HG02938 (cell line): Measurements from ENCODE around the gene DYRK1A.
A peak's percentile ranks its signal among the peaks of the same experiment; 100 is the strongest.

Experiments
- ATAC-seq: cut with Tn5 transposase; IDR thresholded peaks from one replicate; pipeline ENCODE4 v1.9.1; 2021; ENCODE audit warnings: mild to moderate bottlenecking, moderate library complexity; ENCODE audit not compliant: unreplicated experiment

Gene DYRK1A

DNA sequence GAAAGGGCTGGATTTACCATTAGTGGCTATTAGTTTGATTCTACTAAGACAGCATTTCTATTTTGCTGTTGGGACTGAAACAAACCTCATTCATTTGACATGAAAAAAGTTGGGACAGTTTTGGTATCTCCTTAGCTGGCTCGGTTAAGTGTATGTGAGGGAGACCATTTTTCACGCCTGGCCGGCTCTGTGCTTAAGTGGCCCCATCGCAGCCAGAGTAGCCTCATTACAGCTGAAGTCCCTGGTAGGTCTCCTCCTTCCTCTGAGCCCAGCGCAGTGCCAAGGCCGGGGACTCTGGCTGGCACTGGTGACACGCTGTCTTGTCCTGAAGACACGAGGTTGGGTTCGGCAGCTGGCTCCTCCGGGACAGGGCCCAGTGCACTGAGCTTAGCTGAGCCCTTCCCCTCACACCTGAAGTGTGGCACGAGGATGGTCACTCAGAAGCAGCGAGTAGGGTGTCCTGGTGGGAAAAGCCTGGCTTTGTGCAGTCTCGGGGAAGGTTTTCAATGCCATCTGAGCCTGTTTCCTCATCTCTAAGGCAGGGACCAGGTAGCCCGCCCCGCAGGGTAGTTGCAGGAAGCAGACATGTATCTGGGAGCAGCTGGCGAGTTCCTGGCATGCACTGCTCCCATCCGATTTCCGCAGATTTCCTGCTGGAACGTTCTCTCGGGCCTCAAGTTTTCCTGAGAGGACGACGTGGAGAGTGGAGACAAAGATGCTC is 196.5 kb downstream of the DYRK1A start:
- peak; percentile 25 for ATAC-seq

GRCh38 chr21:37563641-37564340 is 197.2 kb downstream of the DYRK1A start:
- peak; percentile 84 for ATAC-seq

DNA sequence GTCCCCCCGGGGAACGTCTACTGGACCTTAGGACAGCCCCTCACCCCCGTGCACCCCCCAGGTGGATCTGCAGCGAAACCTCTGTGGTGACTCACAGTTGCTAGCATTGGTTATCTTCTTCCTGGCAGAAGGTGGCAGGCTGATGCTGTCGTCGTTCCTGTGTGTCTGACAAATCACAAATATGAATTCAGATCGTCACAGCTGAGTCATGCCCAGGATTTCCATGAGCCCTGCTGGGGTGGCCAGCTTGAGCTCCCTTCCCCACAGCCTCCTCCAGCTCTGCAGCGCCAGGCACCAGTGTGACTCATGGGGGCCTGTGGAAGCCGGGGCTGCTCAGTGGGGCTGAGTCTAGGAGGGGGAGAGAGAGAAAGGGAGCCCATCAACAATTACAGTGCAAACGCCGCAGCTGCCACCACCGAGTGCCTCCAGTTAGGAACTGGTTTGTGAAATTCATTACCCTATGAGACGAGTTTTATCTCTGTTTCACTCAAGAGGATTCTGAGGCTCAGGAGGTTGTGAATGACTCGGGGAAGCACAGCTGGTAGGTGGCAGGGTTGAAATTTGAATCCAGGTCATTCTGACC is 197.9 kb downstream of the DYRK1A start:
- peak; percentile 38 for ATAC-seq

GRCh38 chr21:37564924-37565529 is 198.5 kb downstream of the DYRK1A start:
- ATAC-seq: no peak

DNA sequence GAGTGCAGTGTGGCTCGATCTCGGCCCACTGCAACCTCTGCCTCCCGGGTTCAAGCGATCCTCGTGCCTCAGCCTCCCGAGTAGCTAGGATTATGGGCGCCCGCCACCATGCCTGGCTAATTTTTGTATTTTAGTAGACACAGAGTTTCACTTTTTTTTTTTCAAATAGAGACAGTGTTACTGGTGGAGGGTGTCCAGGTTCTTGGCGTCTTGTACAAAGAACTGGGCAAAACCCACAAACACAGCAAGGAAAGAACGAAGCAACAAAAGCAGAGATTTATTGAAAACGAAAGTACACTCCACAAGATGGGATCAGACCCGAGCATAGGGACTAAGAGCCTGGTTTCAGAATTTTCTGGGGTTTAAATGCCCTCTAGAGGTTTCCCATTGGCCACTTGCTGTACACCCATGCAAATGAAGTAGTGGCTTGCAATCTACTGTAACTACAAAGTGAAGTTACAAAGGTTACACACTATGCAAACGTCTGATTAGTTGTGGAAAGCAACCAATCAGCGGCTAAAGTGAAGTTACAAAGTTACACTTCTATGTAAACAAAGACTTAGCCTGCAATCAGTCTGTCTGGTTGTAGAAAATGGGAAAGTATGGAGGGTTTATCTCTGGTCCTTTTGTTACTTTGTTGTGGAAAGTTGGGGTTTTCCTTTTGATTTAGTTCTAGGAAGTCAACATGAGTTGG is 199.1 kb downstream of the DYRK1A start:
- ATAC-seq: no peak

DNA sequence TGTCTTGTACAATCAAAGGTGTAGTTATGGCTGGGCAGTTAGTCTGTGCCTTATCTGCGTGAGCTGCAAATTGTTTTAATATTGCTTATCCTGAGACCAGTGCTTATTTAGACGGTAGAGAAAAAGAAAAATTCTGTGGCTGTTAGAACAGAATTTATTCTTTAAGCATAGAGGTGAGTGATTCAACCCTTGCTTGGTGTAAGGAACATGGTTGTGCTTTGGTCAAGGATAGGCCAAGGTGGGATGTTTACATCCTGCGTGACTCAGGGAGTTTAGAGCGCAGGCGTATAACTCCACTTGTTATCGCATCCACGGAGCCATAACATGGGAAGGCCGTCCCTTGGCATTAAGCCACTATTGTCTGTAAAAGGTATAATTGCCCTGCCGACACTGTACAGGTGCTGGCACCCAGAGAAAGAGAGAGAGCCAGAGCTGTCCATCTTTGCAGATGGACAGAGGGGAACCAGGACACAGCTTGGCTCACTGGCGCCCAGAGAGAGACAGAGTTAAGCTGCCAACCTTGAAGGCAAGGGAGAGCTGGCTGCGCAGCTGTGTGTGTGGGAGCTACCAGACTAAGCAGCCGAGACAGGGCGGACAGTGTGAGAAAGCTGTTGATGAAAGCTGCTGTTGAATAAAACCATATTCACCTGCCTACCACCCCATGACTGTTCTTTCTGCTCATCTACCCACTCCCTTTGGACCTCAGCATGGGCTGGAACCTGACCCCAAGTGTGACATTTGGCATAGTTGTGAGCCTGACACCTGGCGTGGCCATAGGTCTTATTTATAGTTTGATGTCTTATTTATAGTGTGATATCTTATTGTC is 200.4 kb downstream of the DYRK1A start:
- no peak for ATAC-seq

- no peak for ATAC-seq
Observed at GRCh38 chr21:37568415-37568814, 201.8 kb downstream of the DYRK1A start.

- ATAC-seq: no peak
Observed at GRCh38 chr21:37568916-37569315, 202.3 kb downstream of the DYRK1A start.

GRCh38 chr21:37571442-37571841 is 204.9 kb downstream of the DYRK1A start:
- ATAC-seq: no peak

DNA sequence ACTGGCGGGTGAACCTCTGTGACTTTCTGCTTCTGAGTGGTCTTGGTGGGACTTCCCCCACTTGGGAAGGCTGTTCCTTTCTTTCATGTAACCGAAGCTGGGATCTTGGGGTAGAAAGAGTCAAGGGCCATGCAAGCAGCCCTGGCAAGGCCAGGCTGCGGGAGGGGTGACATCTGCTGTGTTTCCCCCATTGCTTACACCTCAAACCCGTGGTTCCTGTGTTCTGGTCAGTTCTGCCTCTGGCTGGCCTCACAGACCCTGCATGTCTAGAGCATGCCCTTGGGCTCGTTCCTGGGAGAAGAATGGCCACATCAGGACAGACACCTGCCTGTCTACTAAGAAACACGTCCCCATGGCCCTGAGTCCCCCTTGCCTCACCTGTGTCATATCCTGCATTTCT is 207.7 kb downstream of the DYRK1A start:
- no peak for ATAC-seq

GRCh38 chr21:37574751-37575150 is 208.2 kb downstream of the DYRK1A start:
- ATAC-seq: no peak

DNA sequence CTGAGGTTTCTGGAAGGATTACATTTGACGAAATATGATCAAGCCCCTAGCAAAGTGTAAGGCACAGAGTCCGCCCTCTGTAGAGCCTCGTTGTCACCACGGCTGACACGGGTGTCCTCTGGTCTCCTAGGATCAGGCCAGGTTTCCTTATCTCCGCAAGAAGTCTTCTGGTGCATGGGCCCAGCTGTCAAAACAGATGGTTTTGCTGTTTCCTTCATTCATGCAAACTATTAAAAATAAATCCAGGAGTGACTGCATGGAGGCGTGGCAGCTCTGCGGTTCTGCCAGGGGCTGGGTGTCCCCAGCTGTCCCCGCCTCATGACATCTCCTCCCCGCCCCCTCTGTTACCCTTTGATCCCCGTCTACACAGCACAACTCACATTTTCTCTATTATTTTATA is 209.0 kb downstream of the DYRK1A start:
- no peak for ATAC-seq
